ENCODE results near the gene NPVF. TPM values are rescaled to one million over a fixed set of nuclear protein-coding genes. Genes with fewer than 3 reads are reported as not detected.
A peak's percentile ranks its signal among the peaks of the same experiment; 100 is the strongest.

NPVF gene, protein sequence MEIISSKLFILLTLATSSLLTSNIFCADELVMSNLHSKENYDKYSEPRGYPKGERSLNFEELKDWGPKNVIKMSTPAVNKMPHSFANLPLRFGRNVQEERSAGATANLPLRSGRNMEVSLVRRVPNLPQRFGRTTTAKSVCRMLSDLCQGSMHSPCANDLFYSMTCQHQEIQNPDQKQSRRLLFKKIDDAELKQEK
- total RNA-seq = not detected in 2 replicates

- no peak for DNase-seq (ENCODE audit: low read depth, low spot score)
Observed at GRCh38 chr7:25228386-25228785, at the start of gene NPVF. TSS of gene NPVF (minus strand) at chr7:25228486. CDS start at chr7:25228439, 47 bp downstream.

DNA sequence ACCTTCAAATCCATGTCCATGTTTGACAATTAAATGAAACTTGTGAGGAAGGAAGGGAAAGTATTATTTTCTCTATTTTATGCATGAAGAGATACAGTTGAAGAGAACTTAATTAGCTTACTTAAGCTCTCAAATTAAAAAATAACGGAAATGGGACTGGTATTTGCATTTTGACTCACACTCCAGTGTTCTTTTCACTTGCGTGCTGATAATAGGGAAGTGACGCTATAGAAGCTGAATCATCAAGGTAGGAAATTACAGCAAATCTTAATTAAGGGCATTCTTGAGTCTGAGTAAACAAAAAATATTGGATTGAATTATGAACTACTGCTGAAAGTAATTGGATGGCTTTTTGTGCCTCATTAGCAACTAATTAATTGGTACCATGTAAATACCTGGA lies 44.0 kb upstream of the NPVF start:
- no peak for DNase-seq (ENCODE audit: low read depth, low spot score)

DNA sequence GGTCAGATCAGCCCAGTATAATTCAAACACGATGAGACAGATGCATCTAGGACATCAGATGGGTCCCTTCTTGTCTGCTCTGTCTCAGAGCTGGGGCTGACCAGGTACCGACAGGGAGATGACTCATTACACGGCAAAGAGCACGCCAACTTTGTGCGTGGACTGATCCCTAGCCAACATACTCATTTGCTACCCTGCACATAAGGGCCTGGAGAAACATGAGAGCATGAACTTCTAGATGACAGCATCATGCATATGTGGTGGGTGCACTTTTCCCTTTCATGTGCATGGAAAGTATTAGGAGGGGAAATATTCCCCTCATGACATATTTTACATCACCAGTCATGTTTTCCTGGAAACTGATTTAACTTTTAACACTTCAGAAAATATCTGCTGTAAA lies 35.1 kb upstream of the NPVF start:
- no peak for DNase-seq (ENCODE audit: low read depth, low spot score)

- DNase-seq (ENCODE audit: low read depth, low spot score) = no peak
Observed at GRCh38 chr7:25262586-25262985, 34.3 kb upstream of the NPVF start.

- DNase-seq (ENCODE audit: low read depth, low spot score) = no peak
Observed at GRCh38 chr7:25261545-25262140, 33.4 kb upstream of the NPVF start.

DNA sequence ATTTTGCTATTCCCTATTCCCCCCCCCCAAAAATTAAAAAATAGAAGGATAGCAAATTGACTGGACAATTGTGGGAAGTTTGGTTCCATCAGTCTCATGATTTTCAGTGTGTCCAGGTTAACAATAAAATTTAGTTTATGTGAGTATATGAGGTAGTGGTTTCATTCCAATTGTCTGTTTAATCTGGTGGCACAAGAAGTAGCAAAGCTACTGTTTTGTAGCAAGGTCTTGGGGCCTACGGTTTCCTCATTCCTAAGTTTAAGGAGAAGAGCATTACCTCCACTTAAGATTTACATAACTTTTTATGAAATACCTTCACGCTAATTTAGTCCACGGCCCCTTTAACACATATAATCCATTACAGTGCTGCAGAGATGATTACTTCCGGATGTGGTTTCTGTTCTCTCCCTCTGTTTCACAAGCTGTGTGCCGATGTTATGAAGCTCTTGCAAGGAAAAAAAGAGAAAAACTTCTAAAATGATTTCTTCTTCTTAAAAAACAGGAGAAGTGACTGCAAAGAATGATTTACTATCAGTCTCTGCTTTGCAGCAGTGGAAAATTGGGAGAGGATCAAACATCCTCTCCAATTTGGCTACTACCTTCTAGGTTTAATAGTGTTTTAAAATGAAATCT lies 32.7 kb upstream of the NPVF start:
- no peak for DNase-seq (ENCODE audit: low read depth, low spot score)

DNA sequence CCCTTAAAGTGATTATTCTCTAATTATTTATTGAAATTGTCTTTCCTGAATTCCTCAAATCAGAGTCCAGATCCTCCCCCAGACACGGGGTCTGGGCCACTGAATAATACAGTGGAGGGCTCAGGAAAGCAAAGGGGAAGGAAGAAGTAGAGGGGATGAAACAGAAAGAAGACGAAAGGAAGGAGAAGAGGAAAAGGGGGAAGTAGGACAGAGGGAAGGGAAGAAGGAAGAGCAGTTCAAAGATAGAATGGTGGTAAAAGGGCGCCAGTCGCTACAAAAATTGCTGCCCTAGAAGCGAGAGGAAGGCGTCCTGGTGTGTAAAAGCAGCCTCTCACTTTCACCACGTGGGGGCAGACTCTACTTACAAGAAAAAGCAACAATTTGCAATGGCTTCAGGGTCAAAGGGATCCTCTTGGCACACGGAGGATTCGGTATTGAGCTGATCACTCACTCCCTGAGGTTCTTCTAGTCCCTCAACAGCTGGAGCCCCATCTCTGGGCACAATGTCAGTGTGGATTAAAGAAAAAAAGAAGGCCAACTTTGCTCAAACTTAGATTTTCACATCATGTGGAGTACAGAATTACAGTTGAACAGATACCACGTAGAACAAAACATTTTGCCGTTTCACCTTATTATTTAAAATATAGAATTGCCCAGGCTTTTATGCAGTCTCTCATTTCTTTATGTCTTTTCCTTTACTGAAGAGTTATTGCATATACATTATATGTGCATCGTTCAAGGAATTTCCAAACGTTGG lies 31.4 kb upstream of the NPVF start:
- DNase-seq (ENCODE audit: low read depth, low spot score) = peak; percentile 50

DNA sequence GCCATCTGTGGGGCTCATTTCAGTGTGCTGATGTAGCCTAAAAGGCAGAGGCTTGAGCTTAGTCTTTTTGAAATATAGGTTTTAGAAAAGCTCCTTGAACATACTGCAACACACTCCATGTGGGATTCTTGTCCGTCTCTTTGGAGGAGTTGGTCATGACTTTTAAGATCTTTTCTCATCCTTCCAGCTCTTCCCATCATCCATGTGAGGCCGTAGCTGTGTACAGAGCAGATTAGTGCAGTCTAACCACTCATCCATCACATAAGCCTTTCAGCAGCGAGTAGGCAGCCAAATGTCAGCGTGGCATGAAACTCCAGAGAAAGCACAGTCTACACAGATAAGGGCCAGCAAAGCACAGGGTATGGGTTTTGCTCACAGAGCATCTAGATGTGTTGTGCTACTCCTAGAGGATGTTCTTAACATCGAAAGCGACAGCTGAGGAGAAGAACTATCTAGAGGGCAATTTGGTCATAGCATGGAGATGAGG lies 28.1 kb upstream of the NPVF start:
- no peak for DNase-seq (ENCODE audit: low read depth, low spot score)

GRCh38 chr7:25255611-25256332 lies 27.5 kb upstream of the NPVF start:
- no peak for DNase-seq (ENCODE audit: low read depth, low spot score)

DNA sequence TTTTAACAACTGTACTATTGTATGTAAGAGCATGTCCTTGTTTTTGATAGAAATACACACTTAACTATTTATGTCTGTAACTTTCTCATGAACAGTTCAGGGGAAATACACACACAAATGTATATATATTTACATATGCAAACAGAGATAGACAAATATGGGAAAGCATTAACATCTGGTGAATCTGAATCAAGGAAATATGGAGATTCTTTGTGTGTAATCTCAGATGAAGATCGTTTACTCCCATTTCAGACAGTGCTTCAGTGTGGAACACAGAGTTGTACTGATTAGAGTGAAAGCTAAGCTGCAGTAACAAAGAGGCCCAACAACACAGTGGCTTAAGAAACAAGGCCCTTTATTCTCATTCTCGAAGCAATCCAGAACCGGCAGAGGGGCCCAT lies 26.3 kb upstream of the NPVF start:
- no peak for DNase-seq (ENCODE audit: low read depth, low spot score)

DNA sequence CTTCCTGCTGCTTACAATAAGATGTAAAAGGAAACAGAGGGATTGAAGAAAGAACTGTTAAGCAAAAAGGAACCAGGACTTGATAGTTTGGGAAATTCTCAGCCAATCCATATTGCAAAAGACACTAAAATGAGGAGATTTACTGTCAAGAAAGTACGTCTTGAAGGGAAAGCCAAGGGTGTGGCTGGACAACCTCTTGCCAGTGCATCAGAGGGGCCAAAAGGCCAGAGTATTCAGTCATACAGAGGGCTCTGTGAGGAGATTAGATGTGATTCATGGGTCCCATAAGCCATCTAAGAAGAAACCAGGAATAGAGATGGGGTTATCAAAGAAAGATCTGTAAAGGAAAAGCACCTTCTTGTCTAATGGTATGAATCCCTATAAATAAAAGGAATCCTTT lies 25.4 kb upstream of the NPVF start:
- no peak for DNase-seq (ENCODE audit: low read depth, low spot score)

DNA sequence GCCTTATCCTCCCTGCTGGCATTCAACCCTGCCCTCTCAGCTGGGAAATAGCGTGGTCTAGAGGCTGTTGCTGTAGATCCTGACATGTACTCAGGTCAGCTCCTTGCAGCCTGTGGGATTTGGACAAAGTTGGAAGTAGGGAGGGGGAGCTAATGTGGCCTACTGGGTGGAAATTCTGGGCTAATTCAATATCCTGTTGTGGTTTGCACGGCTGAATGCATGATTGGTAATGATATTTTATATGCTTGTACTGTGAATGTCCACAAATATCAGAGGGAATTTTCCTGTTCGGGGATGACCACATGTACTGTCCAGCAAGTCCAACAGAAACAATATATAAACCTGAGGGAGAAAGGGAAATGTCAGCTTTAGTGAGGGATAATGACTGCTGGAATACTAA lies 22.1 kb upstream of the NPVF start:
- DNase-seq (ENCODE audit: low read depth, low spot score) = no peak

DNA sequence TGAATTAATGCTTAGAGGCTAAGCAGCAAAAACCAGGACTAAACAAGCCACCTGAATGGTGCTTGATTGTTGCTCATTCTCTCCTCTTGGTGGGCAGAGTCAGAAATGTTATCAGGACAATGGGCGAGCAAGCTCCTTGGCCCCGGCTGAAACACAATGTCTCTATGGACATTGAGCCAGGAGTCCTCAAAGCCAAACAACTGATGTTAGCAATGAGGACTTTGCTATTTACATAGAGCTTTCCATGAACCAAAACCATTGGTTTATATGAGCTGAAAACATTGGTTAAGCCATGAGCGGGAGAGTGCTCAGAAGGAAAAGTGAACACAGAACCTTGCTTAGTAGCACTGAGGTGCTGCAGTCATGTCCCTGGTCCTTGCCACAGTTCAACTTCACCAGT lies 21.5 kb upstream of the NPVF start:
- DNase-seq (ENCODE audit: low read depth, low spot score) = no peak

DNA sequence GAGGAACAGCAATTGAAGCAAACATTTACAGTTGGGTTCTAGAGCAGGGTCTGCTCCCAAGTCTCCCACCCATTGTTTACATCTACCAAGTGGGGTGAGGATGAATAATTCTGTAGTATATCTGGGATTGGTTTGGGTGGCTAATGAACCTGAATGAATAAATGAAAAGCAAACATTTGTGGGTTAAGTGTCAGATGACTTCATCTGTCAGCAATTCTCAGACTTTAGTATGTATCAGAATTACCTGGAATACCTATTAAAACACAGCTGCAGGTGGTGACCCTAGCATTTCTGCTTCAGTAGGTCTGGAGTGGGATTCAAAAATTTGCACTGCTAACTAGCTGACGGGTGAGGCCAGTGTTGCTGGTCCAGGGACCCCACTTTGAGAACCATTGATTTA lies 18.0 kb upstream of the NPVF start:
- DNase-seq (ENCODE audit: low read depth, low spot score) = no peak

- DNase-seq (ENCODE audit: low read depth, low spot score) = no peak
Observed at GRCh38 chr7:25244254-25245033, 16.2 kb upstream of the NPVF start.

GRCh38 chr7:25242678-25243077 lies 14.4 kb upstream of the NPVF start:
- no peak for DNase-seq (ENCODE audit: low read depth, low spot score)

DNA sequence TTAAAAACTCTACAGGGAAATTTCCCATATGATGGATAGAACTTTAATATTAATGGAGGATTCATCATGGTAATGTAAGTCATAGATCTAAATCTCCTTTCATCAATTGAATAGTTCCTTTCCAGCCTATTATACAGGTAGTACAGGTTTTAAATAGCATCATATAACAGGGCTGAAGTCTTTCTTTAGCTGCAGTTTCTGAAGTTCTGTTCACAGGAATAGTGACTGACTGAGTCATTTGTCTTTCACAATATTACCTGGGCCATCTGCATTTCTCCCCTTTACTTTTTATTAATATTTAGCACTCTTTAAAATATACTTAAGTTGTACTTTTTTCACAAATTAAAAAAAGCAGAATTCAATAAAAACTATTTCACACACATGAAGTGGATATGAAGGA lies 12.6 kb upstream of the NPVF start:
- no peak for DNase-seq (ENCODE audit: low read depth, low spot score)

- no peak for DNase-seq (ENCODE audit: low read depth, low spot score)
Observed at GRCh38 chr7:25240340-25240739, 12.1 kb upstream of the NPVF start.

DNA sequence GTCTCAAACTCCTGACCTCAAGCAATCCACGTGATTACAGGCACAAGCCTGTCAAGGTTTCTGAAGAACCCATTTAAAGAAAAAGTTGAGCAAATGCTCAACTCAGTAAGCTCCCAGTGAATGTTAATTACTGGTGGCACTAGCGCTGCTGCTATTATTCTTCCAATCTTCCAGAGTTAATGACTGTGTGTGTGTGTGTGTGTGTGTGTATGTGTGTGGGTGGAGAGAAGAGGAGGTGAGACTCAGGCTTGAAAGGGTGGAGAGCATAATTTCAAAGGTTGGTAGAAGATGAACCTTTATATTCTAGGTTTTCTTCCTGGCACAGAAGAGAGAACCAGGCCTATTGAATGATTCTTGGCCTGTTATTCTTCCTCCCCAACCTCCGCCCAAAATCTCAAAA lies 11.6 kb upstream of the NPVF start:
- no peak for DNase-seq (ENCODE audit: low read depth, low spot score)

DNA sequence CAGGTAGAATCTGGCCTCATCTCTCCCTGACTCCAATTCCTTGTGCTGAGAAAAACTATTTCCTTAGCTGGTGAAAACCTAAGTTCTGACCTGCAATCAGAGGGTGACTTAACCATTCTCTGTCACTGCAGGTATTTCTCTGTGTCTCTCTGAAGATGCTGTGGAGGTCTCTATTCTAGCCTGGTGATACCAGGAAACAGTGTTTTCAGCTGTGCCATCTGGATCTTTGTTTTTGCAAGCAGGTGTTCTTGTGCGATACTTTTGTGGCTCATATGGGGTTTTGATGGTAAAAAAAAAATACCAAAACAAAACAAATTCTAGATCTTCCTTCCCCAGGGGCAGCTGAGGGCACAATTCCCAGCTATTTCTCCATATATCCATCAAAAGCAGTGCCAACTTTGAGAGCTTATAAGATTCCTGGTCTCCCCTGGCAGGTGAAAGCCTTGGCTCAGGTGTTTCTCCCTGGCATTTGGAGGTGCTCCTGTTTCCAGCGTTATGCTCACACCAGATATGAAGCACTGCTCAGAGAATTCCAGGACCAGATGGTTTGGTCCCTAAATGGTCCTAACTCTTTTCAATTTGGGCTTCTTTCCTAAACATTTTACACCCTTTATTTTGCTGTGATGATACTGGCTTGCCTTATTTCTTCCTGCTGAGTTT lies 9.9 kb upstream of the NPVF start:
- no peak for DNase-seq (ENCODE audit: low read depth, low spot score)

Data from pulmonary artery endothelial cell (primary cell).